Measurements from ENCODE around the gene RBL2. TPM values are rescaled to one million over a fixed set of nuclear protein-coding genes. Genes with fewer than 3 reads are reported as not detected.
"Not testable (repeated sequence)": the region's sequence is repeated elsewhere in the genome, so short reads cannot be mapped to it uniquely, and the experiment has no call there.

The RBL2 gene
- total RNA-seq, 1 experiment from 2014 or later, result 38.0 TPM

DNA sequence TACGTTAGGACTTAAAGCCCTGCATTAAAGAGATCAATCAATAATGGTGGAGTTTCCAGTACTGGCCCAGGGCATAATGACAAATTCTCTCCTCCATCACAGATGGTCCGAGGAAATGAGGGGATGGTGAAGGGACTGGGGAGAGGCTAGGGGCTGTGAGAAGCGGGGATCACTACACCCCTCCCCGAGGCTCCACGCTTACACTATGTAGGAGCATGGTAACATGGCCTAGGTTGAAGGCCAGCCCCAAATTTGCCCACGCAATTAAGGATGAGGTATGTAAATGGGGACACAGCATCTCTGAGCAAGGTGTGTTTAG lies 76.8 kb downstream of the RBL2 start:
- Histone ChIP-seq H3K27me3 (no peaks in the 10 kb centered on the region), H3K36me3 (no peaks in the 10 kb centered on the region)
- DNase-seq, result no peak

DNA sequence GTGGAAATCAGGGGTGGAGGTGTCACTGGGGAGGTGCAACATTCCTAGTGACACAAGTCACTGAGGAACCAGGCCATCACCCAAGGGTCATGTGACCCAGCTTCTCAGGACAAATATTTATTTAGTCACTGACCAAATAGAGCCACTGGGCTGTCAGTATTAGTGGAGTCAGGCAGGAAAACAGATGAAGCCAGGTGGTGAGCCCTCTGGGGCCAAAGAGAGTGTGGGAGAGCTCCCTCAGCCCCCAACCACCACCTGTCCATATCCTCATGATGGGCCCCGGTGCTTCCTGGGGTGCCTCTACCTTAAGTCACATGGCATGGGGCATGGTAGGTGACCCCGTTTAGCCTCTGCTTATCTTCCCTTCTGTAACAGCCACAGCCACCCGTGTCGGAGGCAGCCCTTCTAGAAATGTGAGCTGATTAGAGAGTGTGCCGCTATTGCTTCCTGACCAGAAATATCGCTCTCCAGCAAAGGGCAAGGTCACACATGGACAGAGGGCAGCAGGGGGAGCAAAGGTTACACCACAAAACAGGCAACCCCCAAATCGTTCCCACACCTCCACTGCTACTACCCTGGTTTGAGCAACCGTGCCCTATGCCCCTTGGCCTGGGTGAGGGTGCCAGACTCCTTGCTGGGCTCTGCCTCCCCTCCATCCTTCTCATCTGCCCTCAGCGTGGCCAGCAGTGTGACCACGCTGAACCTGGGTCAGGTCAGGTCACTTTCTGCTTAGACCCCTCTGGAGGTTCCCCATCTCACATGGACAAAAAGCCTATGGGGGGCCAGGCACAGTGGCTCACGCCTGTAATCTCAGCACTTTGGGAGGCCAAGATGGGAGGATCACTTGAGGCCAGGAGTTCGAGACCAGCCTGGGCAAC lies 77.4 kb downstream of the RBL2 start:
- Histone ChIP-seq H3K4me3 (no peak overlapping the region), H3K36me3 (no peaks in the 10 kb centered on the region), H3K27me3 (no peaks in the 10 kb centered on the region), H3K9me3 (0 out of 2 replicates have a peak, but pooled peaks cover 2% of the 10 kb centered on the region)
- DNase-seq, result no peak

More for the DNA sequence above, 76.8 kb downstream of the RBL2 start:
- no peak overlapping the region for H3K4me3 ChIP-seq
- 0 out of 2 replicates have a peak, but pooled peaks cover 2% of the 10 kb centered on the region for H3K9me3 ChIP-seq

DNA sequence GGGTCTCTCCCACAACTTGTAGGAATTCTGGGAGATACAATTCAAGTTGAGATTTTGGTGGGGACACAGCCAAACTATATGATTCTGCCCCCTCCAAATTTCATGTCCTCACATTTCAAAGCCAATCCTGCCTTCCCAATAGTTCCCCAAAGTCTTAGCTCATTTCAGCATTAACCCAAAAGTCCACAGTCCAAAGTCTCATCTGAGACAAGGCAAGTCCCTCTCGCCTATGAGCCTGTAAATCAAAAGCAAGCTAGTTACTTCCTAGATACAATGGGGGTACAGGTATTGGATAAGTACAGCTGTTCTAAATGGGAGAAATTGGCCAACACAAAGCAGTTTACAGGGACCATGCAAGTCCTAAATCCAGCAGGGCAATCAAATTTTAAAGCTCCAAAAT lies 78.5 kb downstream of the RBL2 start:
- not testable (repeated sequence) for H3K4me3 ChIP-seq, DNase-seq, H3K36me3 ChIP-seq, H3K27me3 ChIP-seq, H3K9me3 ChIP-seq

DNA sequence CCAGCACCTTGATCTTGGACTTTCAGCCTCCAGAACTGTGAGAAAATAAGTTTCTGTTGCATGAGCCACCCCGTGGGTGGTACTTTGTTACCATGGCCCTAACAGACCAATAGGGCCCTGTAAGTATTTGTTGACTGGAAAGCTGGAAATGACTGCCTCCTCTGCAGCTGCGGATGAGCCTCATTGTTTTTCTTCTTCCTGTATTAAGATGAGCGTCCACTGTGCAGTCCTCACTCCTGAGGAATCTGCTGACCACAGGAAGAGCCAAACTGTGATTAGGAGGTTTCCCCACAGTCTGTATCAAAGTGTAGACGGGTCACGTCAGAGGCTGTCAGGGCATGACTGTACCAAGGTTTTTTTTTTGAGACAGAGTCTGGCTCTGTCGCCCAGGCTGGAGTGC lies 81.0 kb downstream of the RBL2 start:
- 0 out of 2 replicates have a peak, but pooled peaks cover 2% of the 10 kb centered on the region for H3K9me3 ChIP-seq
- DNase-seq, result no peak
- no peaks in the 10 kb centered on the region for H3K27me3 ChIP-seq
- no peak overlapping the region for H3K4me3 ChIP-seq
- H3K36me3 ChIP-seq, result no peaks in the 10 kb centered on the region

DNA sequence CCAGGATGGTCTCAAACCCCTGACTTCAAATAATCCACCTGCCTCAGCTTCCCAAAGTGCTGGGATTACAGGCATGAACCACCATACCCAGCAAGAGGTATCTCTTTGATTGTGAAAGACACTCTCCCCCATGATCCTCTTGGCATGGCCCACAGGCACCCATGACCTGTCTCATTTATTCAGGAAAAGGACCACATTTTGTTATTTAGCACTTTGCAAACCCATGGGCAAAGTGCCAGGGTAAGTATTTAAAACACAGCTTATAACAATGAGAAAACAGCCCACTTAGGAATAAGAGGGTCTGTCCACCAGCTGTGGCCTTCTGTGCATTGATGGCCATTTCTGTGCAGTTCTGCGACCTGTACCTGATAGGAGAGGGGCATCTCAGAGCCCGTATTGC lies 81.5 kb downstream of the RBL2 start:
- DNase-seq, result no peak
- Histone ChIP-seq H3K9me3 (0 out of 2 replicates have a peak, but pooled peaks cover 2% of the 10 kb centered on the region), H3K36me3 (no peaks in the 10 kb centered on the region), H3K27me3 (no peaks in the 10 kb centered on the region), H3K4me3 (no peak overlapping the region)

DNA sequence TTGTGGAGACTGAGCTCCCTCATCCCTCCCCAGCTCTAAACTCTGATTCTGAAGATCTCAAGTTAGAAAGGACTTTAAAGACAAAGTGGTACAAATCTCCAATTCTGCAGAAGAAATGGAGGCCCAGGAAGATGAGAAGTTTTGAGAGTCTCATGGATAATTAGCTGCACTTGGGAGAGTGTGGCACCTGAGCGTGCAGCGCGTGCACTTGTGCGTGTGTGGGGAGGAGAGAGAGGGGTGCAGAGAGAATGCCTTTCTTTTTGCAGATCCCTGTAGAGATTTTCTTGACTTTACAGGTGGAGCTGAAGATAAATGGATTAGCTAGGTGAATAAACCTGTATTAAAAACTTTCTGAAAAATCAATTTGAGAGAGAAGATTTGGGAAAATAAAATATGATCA lies 83.6 kb downstream of the RBL2 start:
- Histone ChIP-seq H3K9me3 (0 out of 2 replicates have a peak, but pooled peaks cover 2% of the 10 kb centered on the region), H3K36me3 (no peaks in the 10 kb centered on the region), H3K4me3 (no peak overlapping the region), H3K27me3 (no peaks in the 10 kb centered on the region)
- no peak for DNase-seq

DNA sequence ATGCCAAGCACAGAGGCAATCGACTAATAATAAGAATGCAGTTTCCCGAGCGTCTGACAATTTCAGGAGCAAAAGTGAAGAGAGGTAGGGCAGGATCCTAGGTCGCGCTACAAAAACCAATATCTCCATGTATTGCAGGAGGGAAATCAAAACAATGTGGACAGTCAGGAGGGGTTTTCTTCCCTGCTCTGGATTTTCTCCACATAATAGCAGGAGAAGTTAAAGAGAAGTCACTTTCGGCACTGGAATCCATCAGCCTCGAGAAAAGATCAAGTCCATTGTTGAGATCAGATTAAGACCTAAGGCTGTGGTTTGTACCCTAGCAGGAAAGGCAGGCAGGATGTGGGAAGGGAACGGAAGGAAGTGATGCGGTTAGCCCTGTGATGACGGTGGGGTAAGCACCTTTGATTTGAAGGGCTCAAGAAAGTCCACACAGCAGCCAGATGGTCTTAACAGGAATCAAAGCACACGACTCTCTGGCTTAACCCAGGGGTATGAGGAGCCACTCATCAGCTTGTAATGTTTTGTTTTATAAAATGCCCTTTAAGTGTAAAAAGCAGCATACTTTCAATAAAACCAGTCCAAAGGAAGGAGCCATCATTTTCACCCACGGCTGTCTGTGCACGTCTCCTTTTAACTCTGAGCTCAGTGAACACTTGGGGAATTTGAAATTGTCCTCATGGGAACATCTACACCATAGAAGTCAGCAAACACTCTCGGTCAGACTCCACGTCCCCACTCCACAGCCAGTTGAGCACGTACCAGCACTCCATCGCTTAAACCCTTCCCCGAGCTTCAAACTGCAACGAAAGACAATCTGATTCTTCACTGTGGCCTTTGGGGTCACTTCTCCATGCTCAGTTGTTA lies 84.5 kb downstream of the RBL2 start:
- Histone ChIP-seq H3K4me3 (no peak overlapping the region), H3K36me3 (no peaks in the 10 kb centered on the region), H3K9me3 (0 out of 2 replicates have a peak, but pooled peaks cover 2% of the 10 kb centered on the region), H3K27me3 (no peaks in the 10 kb centered on the region)
- no peak for DNase-seq

DNA sequence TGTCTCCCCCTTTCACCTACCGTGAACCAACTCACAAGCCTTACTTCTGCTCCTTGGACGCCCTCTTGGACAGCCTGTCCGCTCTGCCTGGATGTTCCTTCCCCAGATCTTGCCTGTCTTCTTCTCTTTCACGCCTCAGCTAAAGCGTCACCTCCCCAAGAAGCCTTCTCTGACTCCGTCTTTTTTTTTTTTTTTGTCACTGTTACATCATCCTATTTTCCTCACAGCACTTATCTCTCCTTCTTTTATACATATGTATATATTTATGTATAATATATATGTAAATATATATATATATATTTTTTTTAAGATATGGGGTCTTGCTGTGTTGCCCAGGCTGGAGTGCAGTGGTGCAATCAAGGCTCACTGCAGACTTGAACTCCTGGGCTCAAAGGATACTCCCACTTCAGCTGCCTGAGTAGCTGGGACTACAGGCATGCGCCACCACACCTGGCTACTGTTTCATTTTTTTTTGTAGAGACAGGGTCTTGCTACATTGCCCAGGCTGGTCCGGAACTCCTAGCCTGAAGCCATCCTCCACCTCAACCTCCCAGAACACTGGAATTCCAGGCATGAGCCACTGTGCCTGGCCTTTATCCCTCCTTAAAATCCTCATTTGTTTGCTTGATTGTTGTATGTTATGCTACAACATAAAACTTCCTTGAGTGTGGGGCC lies 85.3 kb downstream of the RBL2 start:
- Histone ChIP-seq H3K27me3 (no peaks in the 10 kb centered on the region), H3K36me3 (no peaks in the 10 kb centered on the region), H3K4me3 (no peak overlapping the region), H3K9me3 (0 out of 2 replicates have a peak, but pooled peaks cover 2% of the 10 kb centered on the region)
- DNase-seq, result no peak

DNA sequence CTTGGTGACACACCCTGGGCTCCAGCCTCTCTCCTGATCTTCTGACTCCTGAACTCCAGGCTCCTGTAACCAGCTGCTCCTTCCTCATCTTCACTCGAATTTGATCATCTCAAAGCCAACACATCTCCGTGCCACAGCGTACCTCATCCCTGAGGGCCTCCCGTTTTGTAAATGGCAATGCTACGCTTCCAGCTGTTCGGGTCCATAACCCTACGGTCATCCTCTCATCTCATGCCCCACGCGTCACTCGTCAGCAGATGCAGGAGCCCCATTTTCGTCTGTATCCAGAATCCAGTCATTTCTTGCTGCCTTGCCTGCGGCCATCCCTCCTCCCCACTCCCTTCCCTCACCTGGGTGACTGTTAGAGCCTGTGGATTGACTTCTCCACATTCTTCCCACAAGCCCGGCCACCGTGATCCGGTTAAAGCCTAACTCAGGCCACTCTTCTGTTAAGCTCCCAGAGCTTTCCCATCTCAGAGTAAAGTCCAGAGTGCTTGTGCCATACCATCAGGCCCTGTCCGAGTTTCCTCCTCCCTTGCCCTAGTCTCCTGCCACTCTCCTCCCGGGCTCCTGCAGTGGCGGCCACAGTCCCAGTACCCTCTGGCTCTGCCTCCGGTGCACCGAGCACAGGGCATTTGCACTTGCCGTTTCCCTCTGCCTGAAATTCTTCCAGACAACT lies 89.0 kb downstream of the RBL2 start:
- no peak for DNase-seq
- H3K9me3 ChIP-seq, result no peaks in the 10 kb centered on the region
- H3K36me3 ChIP-seq, result no peaks in the 10 kb centered on the region
- 0 out of 2 replicates have a peak, but pooled peaks cover 3% of the 10 kb centered on the region for H3K27me3 ChIP-seq
- no peak overlapping the region for H3K4me3 ChIP-seq

DNA sequence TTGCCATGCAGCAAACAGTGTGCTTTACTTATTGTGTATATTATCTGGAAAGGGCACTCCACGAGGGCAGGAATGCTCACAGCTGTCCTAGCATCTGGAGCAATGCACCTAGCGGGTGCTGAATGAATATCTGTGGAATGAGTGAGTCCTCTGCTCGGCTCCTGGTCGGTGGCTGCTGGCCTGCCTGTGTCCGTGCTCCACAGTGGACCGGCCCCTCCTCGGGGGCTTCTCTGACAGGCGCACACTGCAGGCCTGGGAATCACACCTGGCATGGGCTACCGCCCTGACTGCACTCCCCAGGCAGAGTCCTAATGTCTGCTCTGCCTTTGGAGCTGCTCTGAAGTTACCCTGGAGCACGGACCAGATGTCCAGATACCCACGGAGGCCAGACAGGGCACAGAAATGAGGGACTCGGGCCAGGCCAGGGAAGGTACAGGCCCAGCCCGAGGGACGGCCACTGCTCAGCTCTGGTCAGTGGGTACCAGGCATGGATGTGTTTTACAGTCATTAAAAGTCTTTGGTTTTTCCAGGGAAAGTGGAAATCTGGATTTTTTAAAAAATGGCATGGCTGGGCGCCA lies 89.8 kb downstream of the RBL2 start:
- H3K27me3 ChIP-seq, result 0 out of 2 replicates have a peak, but pooled peaks cover 3% of the 10 kb centered on the region
- no peak for DNase-seq
- H3K4me3 ChIP-seq, result no peak overlapping the region
- no peaks in the 10 kb centered on the region for H3K9me3 ChIP-seq
- no peaks in the 10 kb centered on the region for H3K36me3 ChIP-seq

DNA sequence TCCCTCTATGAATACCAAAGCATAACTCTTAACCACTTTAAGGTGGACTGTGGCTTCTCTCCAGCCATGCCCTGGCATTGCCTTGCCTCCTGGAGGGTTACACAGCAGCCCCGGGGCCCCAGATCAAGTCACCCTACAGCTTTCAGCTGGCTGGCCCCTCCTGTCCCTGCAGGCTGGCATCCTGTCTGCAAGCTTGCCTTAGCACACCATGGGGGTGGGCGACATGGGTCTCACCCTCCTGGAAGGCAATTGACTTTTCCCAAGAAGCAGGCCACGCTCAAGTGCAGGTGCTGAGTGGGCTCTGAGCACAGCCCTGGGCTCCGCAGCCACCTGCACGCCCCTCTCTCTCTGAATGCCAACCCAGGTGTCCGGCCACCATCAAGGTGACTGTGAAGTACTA lies 94.5 kb downstream of the RBL2 start:
- no peak for DNase-seq
- no peak overlapping the region for H3K4me3 ChIP-seq
- no peaks in the 10 kb centered on the region for H3K36me3 ChIP-seq

DNA sequence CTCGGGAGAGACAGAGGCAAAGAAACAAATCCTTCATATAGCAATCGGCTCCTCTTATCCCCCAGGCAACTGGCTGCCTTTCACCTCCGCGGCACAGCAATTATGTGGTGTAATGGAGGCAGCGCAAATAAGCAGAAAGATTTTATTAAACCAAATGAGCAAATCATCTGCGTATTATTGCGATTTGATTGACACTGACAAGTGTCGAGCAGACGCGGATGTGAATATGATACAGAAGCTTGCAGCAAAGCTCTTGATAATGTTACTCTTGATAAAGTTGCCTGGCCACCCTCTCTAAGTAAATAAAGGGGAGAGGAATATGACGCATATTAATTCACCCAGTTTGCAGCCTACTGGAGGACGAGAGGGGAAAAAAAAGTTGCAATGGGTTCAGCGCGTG lies 95.2 kb downstream of the RBL2 start:
- no peaks in the 10 kb centered on the region for H3K9me3 ChIP-seq
- H3K4me3 ChIP-seq, result no peak overlapping the region
- H3K36me3 ChIP-seq, result no peaks in the 10 kb centered on the region
- DNase-seq, result no peak
- 0 out of 2 replicates have a peak, but pooled peaks cover 3% of the 10 kb centered on the region for H3K27me3 ChIP-seq

More for the DNA sequence above, 94.5 kb downstream of the RBL2 start:
- Histone ChIP-seq H3K9me3 (no peaks in the 10 kb centered on the region), H3K27me3 (0 out of 2 replicates have a peak, but pooled peaks cover 3% of the 10 kb centered on the region)

DNA sequence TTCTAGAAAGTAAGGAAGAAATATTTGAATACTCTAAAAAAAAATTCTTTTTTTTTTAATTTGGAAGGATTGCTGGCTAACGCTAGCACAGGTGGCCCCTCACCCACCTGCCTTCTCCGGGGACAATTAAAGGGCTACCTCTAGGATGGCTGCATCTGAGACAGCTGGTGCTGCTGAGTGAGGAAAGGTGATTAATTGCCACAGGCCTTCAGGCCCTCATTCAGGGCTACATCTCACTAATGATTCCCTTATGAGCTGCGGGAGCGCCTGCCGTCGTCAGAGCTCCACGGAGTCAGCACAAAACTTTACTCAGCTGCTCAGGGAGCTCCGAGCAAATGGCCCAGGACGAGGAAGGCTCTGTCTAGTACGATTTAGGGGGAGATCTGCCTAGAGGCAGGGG lies 95.8 kb downstream of the RBL2 start:
- 0 out of 2 replicates have a peak, but pooled peaks cover 3% of the 10 kb centered on the region for H3K27me3 ChIP-seq
- H3K4me3 ChIP-seq, result no peak overlapping the region
- no peaks in the 10 kb centered on the region for H3K36me3 ChIP-seq
- no peak for DNase-seq
- H3K9me3 ChIP-seq, result no peaks in the 10 kb centered on the region

DNA sequence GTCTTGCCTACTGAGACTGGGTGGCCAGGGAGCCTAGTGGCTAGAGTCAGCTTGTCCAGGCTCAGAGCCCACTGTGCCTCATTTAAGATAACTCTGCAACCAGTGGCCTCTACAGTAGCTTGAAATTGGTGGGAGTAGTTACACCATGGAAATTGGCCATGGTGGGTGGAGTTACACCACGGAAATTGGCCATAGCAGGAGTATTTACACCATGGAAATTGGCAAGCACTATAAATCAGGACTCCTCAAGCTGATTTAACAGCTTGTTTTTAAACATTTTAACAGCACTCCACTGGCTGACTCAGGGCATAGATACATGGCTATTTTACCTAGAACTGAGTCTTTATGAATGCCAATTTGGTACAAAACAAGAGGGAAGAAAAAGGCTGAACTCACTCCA lies 96.5 kb downstream of the RBL2 start:
- no peaks in the 10 kb centered on the region for H3K36me3 ChIP-seq
- no peak for DNase-seq
- H3K9me3 ChIP-seq, result no peaks in the 10 kb centered on the region
- no peak overlapping the region for H3K4me3 ChIP-seq
- 0 out of 2 replicates have a peak, but pooled peaks cover 3% of the 10 kb centered on the region for H3K27me3 ChIP-seq

DNA sequence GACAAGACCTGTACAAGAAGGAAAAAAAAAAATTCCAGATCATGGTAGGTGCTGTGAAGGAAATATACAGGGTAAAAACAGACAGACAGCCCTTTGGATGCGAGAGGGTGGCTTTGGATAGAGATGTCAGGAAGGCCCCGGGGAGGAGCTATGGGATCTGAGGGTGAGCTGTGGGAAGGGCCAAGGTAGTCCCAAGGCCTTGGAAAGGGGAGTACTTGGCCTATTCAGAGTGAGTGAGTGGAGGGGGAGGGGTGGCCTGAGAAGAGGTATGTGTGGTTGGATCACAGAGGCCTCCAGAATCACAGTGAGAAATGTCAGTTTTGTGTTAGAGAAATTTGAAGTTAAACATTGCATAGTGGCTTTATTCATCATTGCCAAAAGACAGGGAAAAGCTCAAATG lies 99.9 kb downstream of the RBL2 start:
- DNase-seq, result no peak
- Histone ChIP-seq H3K4me3 (no peak overlapping the region), H3K9me3 (no peaks in the 10 kb centered on the region)

DNA sequence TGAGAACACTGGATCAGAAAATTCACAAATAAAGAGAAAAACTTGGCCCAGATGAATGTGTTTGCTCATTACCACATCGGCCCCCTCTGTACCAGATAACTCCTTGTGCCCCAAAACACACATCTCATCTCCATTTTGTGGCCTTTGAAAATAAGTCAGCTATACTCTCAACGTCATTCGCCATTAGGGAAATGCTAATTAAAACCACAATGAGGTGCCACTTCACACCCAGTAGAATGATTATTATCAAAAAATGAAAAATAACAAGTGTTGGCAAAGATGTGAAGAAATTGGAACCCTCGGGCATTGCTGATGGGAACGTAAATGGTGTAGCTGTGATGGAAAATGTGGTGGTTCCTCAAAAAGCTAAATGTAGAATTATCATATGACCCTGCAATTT lies 103.4 kb downstream of the RBL2 start:
- DNase-seq, result no peak
- H3K4me3 ChIP-seq, result no peak overlapping the region
- H3K36me3 ChIP-seq, result no peaks in the 10 kb centered on the region
- no peaks in the 10 kb centered on the region; the same call in 1 of the 2 replicates for H3K9me3 ChIP-seq
- no peaks in the 10 kb centered on the region for H3K27me3 ChIP-seq

More for the DNA sequence above, 99.9 kb downstream of the RBL2 start:
- H3K27me3 ChIP-seq, result no peaks in the 10 kb centered on the region
- H3K36me3 ChIP-seq, result no peaks in the 10 kb centered on the region

Measured in MG63 (cell line).